Fibroblast of mammary gland (primary cell): ENCODE measurements around the gene CFAP61.

Experiments used
- DNase-seq: peaks from one replicate; pipeline ENCODE4 v3.0.0-alpha.2; 2010; ENCODE audit warnings: low read depth
- H3K4me3 ChIP-seq: 2 replicates; pipeline ENCODE4 v1.5.1; 2011; ENCODE audit warnings: low read depth, mild to moderate bottlenecking, low read length, moderate library complexity; ENCODE audit not compliant: control insufficient read depth
- CTCF ChIP-seq: conservative IDR thresholded peaks from 2 replicates; pipeline ENCODE4 v1.5.1; 2011; ENCODE audit warnings: low read depth, low read length, inconsistent platforms; ENCODE audit not compliant: control insufficient read depth, insufficient read depth

CFAP61 gene

GRCh38 chr20:20401991-20402390 is 349.7 kb downstream of the CFAP61 start:
- no peak overlapping the region for H3K4me3 ChIP-seq
- DNase-seq: no peak
- no peak for TF ChIP-seq CTCF

- DNase-seq: no peak
- TF ChIP-seq CTCF: no peak
- H3K4me3 ChIP-seq: no peak overlapping the region
These were observed 352.3 kb downstream of the CFAP61 start for GRCh38 chr20:20404633-20405032.

GRCh38 chr20:20405623-20406022 is 353.3 kb downstream of the CFAP61 start:
- no peak for TF ChIP-seq CTCF
- no peak for DNase-seq
- no peak overlapping the region for H3K4me3 ChIP-seq

GRCh38 chr20:20406306-20406705 is 354.0 kb downstream of the CFAP61 start:
- peak; percentile 14 for DNase-seq
- no peak overlapping the region for H3K4me3 ChIP-seq

GRCh38 chr20:20407891-20408805 is 355.8 kb downstream of the CFAP61 start:
- DNase-seq: peak; percentile 31
- peak; percentile 19 for TF ChIP-seq CTCF
- H3K4me3 ChIP-seq: no peak overlapping the region

More at GRCh38 chr20:20406306-20406705, 354.0 kb downstream of the CFAP61 start:
- no peak for TF ChIP-seq CTCF

GRCh38 chr20:20409331-20409730 is 357.0 kb downstream of the CFAP61 start:
- TF ChIP-seq CTCF: no peak

More at GRCh38 chr20:20409331-20409730, 357.0 kb downstream of the CFAP61 start:
- no peak for DNase-seq
- H3K4me3 ChIP-seq: no peak overlapping the region
